ENCODE results near the gene SOWAHC. TPM values are rescaled to one million over a fixed set of nuclear protein-coding genes. Genes with fewer than 3 reads are reported as not detected.

The SOWAHC gene
- total and polyA plus RNA-seq, 2 of the 13 experiments (the other 11 are each of a cell fraction or from before 2014, with no cell fraction given) = 21.2 to 22.5 TPM

DNA sequence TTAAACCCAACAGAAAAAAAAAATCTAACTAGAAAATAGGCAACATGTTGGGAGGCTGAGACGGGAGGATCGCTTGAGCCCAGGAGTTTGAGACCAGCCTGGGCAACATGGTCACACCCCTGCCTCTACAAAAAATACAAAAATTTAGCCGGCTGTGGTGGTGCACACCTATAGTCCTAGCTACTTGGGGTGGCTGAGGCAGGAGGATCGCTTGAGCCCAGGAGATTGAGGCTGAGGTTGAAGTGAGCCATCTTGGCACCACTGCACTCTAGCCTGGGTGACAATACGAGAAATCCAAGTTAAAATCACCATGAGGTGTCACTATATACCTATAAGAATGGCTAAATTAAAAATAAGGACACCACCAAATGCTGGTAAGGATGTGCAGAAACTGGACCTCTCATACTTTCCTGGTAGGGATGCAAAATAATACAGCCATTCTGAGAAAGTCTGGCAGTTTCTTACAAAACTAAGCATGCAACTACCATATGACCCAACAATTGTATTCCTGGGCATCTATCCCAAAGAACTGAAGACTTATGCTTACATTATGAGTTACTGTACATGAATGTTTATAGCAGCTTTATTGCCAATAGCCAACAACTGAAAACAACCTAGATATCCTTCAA is 2.6 kb upstream of the SOWAHC start (continued):
- TF ChIP-seq, protein P1, sequence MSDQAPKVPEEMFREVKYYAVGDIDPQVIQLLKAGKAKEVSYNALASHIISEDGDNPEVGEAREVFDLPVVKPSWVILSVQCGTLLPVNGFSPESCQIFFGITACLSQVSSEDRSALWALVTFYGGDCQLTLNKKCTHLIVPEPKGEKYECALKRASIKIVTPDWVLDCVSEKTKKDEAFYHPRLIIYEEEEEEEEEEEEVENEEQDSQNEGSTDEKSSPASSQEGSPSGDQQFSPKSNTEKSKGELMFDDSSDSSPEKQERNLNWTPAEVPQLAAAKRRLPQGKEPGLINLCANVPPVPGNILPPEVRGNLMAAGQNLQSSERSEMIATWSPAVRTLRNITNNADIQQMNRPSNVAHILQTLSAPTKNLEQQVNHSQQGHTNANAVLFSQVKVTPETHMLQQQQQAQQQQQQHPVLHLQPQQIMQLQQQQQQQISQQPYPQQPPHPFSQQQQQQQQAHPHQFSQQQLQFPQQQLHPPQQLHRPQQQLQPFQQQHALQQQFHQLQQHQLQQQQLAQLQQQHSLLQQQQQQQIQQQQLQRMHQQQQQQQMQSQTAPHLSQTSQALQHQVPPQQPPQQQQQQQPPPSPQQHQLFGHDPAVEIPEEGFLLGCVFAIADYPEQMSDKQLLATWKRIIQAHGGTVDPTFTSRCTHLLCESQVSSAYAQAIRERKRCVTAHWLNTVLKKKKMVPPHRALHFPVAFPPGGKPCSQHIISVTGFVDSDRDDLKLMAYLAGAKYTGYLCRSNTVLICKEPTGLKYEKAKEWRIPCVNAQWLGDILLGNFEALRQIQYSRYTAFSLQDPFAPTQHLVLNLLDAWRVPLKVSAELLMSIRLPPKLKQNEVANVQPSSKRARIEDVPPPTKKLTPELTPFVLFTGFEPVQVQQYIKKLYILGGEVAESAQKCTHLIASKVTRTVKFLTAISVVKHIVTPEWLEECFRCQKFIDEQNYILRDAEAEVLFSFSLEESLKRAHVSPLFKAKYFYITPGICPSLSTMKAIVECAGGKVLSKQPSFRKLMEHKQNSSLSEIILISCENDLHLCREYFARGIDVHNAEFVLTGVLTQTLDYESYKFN (CRISPR knock-in tag; conservative IDR thresholded peaks at IDR 0.05) = no peak
- TF ChIP-seq ZNF224 (CRISPR knock-in tag; IDR thresholded peaks at IDR 0.05) = no peak
- no peak; the same call in 1 of the 2 replicates for TF ChIP-seq ZNF160 (CRISPR knock-in tag; IDR thresholded peaks at IDR 0.05)
- TF ChIP-seq BRD4 (CRISPR knock-in tag; IDR thresholded peaks at IDR 0.05) = no peak
- TF ChIP-seq ZNF260 (CRISPR knock-in tag; IDR thresholded peaks at IDR 0.05; ENCODE audit: borderline replicate concordance, low read depth) = no peak
- TF ChIP-seq ZNF207 (IDR thresholded peaks at IDR 0.05; ENCODE audit: borderline replicate concordance) = no peak
- TF ChIP-seq SMC3 (IDR thresholded peaks at IDR 0.05; ENCODE audit: low read length) = peak; percentile 68
- TF ChIP-seq RAD21 (CRISPR knock-in tag; IDR thresholded peaks at IDR 0.05) = peak; percentile 58
- TF ChIP-seq, protein P2, sequence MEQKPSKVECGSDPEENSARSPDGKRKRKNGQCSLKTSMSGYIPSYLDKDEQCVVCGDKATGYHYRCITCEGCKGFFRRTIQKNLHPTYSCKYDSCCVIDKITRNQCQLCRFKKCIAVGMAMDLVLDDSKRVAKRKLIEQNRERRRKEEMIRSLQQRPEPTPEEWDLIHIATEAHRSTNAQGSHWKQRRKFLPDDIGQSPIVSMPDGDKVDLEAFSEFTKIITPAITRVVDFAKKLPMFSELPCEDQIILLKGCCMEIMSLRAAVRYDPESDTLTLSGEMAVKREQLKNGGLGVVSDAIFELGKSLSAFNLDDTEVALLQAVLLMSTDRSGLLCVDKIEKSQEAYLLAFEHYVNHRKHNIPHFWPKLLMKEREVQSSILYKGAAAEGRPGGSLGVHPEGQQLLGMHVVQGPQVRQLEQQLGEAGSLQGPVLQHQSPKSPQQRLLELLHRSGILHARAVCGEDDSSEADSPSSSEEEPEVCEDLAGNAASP (CRISPR knock-in tag; IDR thresholded peaks at IDR 0.05; ENCODE audit: borderline replicate concordance) = no peak
- peak; percentile 75 for TF ChIP-seq STAG1 (CRISPR knock-in tag; IDR thresholded peaks at IDR 0.05)
- TF ChIP-seq KAT2B (IDR thresholded peaks at IDR 0.05; ENCODE audit: borderline replicate concordance, low read depth, low read length) = no peak
- TF ChIP-seq ZNF143 (CRISPR knock-in tag; IDR thresholded peaks at IDR 0.05) = no peak
- no peak for TF ChIP-seq TGIF2 (CRISPR knock-in tag; IDR thresholded peaks at IDR 0.05)
- TF ChIP-seq SAP130 (CRISPR knock-in tag; IDR thresholded peaks at IDR 0.05; ENCODE audit: low read depth) = peak; percentile 20; the same call in 1 of the 2 replicates
- no peak for TF ChIP-seq KDM5A (IDR thresholded peaks at IDR 0.05; ENCODE audit: borderline replicate concordance, low read length)
- TF ChIP-seq ZFP41 (CRISPR knock-in tag; IDR thresholded peaks at IDR 0.05; ENCODE audit: borderline replicate concordance) = no peak
- TF ChIP-seq ZNF451 (CRISPR knock-in tag; IDR thresholded peaks at IDR 0.05) = no peak
- TF ChIP-seq, protein P3, sequence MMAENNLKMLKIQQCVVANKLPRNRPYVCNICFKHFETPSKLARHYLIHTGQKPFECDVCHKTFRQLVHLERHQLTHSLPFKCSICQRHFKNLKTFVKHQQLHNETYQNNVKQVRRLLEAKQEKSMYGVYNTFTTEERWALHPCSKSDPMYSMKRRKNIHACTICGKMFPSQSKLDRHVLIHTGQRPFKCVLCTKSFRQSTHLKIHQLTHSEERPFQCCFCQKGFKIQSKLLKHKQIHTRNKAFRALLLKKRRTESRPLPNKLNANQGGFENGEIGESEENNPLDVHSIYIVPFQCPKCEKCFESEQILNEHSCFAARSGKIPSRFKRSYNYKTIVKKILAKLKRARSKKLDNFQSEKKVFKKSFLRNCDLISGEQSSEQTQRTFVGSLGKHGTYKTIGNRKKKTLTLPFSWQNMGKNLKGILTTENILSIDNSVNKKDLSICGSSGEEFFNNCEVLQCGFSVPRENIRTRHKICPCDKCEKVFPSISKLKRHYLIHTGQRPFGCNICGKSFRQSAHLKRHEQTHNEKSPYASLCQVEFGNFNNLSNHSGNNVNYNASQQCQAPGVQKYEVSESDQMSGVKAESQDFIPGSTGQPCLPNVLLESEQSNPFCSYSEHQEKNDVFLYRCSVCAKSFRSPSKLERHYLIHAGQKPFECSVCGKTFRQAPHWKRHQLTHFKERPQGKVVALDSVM (CRISPR knock-in tag; IDR thresholded peaks at IDR 0.05) = peak; percentile 90
- TF ChIP-seq ZNF652 (CRISPR knock-in tag; IDR thresholded peaks at IDR 0.05; ENCODE audit: borderline replicate concordance, low read depth) = no peak
- 0 out of 2 replicates have a peak, but pooled peaks have one; percentile 58 for TF ChIP-seq ZNF616 (CRISPR knock-in tag; IDR thresholded peaks at IDR 0.05; ENCODE audit: low read depth)
- no peak for TF ChIP-seq MAFG (CRISPR knock-in tag; IDR thresholded peaks at IDR 0.05)
- no peak for TF ChIP-seq PLRG1 (conservative IDR thresholded peaks at IDR 0.05)
- no peak for TF ChIP-seq SP140L (CRISPR knock-in tag; IDR thresholded peaks at IDR 0.05; ENCODE audit: borderline replicate concordance)
- TF ChIP-seq, protein P4, sequence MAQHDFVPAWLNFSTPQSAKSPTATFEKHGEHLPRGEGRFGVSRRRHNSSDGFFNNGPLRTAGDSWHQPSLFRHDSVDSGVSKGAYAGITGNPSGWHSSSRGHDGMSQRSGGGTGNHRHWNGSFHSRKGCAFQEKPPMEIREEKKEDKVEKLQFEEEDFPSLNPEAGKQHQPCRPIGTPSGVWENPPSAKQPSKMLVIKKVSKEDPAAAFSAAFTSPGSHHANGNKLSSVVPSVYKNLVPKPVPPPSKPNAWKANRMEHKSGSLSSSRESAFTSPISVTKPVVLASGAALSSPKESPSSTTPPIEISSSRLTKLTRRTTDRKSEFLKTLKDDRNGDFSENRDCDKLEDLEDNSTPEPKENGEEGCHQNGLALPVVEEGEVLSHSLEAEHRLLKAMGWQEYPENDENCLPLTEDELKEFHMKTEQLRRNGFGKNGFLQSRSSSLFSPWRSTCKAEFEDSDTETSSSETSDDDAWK (CRISPR knock-in tag; IDR thresholded peaks at IDR 0.05) = no peak
